8988T (cell line): ENCODE measurements around the gene SPDEF.

ENCODE experiments used
- DNase-seq: peaks from one replicate; pipeline ENCODE4 v3.0.0; 2011

Gene SPDEF

DNA sequence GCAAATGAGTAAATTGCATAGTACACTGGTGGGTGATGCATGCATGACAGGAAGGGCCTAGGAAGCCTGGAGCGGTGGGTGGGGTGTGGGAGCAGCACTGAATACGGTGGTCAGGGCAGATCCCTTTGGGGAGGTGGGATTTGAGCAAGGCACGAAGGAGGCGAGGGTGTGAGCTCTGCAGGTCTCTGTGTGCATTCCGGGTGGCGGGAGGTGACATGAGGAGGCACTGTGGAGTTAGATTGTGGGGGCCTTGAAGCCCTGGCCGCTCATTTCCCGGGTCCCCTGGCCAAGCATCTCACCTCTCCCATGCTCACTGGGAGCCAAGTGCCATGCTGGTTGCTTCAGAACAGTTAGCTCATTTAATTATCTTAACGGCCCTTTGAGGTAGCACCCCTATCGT, 6.2 kb upstream of the SPDEF start:
- DNase-seq: no peak

DNA sequence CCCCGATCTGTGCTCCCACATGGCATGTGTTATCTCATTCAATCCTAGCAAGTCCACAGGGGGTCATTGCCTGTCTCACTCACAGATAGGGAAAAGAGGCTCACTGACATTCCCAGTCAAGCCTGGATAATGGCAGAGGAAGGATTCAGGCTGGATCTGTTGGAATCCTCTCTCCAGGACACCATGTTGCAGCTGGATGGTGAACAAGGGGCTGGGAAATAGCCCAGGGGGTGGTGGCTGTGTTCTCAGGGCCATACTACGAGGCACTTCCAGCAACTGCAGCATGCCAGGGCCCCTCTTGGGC, 5.0 kb upstream of the SPDEF start:
- no peak for DNase-seq

DNA sequence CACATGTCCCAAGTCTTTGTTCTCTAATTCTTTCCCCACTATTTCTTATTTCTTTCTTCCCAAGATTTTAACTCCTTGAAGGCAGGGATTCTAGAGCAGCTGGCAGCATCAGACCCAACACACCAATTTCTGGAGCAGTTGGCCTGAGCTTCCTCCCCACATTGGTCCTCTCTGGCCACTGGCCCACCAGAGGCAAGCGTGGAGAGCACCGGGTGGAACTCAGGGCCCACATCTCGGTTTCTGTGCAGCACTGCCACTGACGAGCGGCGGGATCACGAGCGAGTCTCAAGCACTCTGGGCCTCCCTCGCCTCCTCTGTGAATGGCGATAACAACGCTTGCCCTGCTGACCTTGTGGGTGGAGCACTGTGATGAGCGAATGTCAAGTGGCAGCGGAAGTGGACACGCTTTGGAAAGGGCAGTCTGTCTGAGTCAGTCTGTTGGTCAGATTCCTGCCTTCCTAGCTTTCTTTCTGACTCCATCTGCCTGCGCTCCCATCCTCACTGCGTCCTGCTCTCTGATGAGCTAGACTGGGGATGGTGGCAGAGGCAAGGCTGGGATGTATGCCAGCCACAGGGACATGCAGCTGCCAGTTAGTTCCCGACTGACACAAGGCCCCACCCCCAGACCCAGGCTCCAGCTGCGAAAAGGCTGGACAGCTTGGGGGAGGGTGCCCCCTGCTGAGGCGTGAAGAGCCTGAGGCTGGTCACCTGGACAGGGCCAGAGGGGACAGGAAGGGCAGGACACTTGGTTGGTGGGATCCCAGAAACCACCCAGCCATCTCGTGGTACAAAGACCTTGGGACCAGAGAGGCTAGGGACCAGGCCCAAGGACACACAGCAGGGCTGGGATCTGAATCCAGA, 4.5 kb upstream of the SPDEF start:
- no peak for DNase-seq

DNA sequence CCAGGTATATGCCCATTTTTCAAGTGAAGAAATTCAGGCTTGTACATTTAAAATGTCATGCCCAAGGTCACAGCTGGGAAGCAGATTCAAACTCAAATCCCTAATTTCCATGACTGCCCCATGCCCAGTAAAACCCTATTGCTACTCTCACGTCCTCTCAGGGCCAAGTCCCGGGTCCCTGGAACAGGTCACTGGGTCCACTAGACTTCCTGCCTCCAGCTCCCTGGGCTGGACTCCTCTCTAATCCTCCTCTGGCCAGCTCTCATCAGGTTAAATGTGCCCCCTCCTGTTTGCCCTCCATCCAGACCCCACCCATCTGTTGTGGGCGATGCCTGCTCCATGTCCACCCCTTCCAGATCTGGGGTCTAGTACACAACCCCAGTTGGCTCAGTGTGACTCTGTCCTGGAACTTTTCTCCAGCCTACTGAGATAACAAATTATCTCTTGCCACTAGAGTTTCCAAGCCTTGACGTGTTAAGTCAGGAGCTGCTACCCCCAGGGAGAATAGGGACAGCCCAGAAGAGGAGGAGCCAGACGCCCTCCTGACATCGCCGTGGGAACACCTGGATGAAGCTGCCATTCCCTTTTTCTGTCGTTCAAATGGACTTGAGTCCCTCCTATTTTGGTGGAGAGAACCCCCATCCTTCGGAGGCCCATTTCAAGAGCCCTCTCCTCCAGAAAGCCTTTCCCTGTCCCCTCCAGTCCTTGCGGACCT, 3.7 kb upstream of the SPDEF start:
- no peak for DNase-seq

DNA sequence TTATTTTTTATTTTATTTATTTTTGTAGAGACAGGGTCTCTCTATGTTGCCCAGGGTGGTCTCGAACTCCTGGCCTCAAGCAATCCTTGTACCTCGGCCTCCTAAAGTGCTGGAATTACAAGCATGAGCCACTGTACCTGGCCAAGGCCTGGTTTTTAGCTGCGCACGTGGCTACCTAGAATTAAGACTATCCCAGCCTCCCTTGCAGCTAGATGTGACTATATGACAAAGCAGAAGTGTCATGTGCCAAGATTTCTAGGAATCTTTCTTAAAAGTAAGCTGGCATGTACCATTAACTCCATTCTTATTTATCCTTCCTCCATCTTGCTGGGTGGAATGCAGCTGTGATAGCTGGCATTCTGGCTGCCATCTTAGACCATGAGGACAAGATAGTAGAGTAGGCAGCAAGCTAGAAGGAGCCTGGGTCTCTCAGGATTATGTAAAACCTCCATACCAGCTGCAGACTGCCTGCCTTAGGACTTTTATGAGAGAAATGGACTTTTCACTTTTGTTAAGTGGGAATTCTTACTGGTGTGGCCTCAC, 2.1 kb upstream of the SPDEF start:
- DNase-seq: no peak

DNA sequence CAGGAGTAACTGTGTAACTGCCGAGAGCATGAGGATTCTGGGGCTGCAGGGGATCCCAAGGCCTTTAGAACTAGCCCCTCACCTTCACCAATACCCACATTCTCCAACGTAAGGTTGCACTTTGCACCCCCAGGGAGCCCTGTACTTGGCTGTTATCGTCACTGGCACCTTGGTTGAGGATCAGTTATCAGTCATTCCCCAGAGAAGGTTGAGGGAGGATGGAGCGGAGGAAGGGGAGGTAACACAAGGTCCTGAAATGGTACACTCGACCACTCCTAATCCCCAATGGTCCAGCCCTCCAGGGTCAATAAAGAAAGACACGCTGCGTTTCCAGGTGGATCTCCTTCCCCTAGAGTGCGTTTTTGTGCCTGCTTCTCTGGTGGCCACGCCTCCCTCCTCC, 1.1 kb upstream of the SPDEF start:
- DNase-seq: no peak

DNA sequence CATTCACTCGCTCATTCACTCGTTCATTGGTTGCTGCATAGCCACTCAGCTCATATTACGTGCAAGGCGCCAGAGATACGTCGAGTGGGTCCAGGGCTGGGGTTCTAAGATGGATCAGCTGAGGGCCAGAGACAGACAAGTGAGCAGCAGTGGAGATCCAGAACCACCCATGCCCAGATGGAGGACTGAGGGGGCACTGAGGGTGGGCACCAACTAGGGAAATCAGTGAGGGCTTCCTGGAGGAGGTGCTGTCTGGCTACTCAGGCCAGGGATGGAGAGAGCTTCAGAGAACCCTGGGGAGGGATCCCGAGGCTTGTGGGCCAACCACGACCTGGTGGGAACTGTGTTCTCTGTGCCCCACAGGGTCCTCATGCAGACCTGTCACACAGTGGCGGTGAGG, 364 bp upstream of the SPDEF start:
- no peak for DNase-seq

DNA sequence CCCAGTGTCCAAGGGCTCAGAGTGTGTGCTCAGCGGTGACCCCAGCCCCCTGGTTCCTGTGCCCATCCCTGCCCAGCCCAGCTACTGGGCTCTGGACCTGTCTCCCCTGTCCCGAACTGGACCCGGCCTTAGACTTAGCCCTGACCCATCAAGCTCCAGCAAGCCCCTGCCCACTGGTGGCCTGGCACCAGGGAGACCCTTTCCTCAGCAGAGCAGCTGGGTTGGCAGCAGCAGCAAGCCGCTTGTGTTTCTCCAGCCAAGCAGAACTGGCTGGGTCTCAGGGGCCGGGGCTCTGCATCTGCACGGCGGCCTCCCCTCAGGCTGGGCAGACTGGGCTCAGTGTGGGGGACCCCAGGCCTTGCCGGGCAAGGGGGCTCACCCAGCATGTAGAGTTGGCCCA, 801 bp downstream of the SPDEF start:
- DNase-seq: no peak

DNA sequence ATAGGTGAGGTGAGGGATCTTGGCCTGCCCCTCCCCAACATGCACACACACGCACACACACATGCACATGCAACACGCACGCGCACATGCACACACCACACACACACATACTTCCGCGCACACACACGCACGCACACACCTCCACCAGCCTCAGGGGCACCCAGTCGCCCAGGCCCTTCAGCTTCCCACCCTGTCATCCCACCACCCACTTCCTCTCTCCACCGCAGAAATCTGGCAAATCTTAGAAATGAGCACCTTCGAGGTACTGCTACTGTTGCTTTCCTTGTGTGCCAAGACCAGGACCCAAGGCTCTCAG, 1.2 kb downstream of the SPDEF start:
- no peak for DNase-seq

DNA sequence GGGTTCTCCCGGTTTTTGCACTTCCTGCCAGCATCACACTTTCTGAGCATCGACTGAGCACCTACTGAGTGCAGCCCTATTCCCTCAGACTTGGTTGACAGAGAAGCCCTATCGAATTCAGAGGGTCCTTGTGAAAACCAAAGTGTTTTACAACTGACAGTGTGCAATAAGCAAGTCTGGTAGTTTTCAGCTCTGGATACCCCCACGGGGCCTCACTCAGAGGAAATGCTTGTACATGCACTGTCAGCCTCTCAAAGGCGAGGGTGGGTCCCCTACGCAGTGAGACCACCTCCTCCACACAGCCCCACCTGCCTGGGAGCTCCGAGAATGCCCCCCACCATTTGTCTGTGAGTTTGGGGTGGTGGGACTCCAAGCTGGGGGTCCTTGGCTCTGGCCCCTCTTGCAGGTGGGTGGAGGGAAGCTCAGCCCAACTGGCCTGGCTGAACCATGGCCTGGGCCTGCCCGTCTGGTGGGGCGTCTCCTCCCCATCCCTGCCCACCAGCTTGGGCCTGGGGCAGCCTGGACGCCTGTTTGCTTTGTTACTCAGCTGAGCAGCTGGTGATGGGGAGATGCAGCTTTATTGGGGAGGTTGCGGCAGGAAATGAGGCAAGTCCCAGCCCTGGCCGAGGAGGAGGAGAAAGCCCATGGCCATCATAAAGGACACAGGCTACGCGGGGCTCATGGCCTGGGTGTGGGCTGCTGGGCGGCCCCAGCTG, 1.7 kb downstream of the SPDEF start:
- no peak for DNase-seq

DNA sequence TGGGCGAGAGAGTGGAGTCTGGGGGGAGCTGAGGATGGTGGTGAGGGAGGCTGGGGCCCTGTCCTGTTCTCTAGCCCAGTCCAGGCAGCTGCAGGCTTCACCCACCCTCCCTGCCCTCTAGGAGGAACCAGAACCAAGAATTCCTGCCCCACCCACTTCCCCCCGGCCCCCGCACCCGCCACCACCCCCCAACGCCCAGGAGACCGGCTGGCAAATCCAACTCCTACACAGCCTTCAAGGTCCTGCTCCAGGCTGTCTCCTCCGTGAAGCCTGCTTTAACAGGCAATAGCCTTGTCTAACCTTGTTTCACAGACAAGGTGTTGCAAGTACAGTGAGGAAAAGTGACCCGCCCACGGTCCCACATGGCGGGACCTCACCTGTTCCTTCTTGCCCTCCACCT, 2.4 kb downstream of the SPDEF start:
- DNase-seq: no peak

DNA sequence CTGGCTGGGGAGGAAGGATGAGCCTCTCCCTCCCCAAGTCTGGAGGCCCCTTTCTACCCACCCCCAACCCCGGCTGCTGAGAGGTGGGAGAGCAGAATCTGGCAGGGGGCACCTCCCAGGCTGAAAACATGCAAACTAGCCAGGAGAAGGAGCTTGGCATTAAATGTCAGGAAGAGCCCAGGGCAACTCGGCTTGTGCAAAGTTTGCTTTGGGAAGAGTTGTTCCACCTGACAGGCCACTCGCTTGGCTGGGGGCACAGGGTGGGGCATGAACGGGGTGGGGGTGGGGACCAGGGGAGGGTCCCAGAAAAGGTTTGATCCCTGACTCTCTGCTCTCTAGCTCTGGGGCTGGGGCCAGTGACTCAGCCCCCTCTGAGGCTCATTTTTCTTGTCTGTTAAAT, 3.0 kb downstream of the SPDEF start:
- no peak for DNase-seq

DNA sequence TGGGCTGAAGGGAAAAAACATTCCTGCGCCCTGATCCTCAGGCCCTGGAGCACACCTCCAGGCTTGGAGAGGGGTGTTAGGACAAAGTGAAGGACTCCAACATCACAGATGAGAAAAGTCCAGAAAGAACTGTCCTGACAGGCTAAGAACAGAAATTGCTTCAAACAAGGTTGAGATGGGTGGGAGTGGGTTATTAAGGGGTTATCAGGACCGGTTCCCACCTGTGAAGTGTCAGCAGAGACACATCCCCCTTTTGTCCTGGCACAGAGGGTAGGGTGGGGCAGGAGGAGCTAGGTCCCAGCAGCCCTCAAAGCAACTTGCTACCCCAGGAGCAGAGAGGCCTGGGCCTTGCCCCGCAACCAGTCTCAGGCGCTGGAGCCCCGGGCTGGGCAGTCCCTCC, 3.5 kb downstream of the SPDEF start:
- no peak for DNase-seq

DNA sequence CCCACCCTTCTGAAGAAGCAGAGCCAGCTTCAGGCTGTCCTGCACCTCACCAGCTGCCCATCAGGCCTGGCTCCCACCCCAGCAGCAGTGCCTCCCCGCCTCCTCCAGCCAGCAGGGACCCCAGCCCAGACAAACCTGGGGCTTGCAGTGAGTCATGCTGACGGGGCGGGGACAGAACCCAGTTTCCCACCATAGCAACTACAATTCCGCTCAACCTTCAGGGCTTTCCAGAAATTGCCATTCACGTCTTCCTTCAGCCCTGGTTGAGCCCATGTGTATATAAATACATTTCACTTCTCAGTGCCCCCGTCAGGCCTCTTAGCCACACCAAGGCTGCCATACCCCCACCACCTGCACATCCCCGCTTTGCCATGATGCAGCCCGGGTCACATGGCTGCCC, 4.4 kb downstream of the SPDEF start:
- DNase-seq: no peak

DNA sequence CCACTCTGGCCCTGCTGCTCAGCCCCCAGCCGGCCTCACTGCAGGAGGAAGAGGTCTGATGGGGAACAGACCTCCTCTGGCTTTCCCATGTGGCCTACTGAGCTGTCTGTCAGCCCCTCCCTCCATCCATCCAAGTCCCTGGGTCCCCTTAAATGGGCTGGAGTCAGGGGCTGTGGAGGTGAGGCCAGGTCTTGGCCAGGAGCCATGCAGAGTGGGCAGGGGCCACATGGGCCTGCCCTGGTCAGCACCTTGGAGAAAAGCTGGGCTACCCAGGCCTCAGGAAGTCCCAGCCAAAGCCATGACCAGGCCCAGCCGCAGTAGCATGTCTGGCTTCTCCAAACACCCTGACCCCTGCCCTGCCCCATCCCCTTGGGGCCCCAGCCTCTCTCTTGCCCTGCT, 6.3 kb downstream of the SPDEF start:
- DNase-seq: no peak

DNA sequence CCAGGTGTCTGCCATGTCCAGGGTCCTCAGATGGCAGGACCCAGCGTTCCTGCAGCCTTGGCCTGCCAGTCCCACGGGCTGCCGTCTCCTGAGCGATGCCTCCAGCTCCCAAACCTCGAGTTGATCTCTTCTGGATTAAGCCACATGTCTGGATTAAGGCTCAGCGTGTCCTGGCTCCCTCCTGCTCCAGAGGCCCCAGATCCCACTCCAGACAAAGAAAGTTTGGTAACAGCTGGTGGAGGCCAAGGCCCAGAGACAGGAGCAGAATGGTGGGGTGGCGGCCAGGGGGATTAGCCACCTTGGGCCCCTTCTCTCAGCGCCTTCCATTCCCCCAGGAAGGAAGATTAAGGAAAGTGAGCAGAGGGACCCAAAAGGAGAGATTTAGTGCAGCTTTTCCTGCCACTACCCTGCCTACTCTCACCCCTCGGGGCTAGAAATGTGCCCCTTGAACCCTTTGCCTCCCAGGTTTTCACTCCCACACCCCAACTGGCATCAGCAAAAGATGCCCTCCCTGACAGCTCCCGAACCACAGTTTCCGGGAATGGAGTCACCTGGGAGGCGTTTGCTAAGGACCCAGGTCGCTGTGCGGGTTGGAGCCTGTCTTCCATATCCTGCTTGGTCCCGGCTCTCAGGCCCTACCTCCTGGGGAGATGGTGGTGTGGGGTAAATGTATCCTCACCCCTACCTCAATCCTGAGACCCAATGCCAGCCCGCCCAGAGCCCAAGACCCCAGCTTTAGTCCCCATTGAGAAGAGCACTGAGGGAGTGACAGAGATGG, 6.9 kb downstream of the SPDEF start:
- DNase-seq: no peak

DNA sequence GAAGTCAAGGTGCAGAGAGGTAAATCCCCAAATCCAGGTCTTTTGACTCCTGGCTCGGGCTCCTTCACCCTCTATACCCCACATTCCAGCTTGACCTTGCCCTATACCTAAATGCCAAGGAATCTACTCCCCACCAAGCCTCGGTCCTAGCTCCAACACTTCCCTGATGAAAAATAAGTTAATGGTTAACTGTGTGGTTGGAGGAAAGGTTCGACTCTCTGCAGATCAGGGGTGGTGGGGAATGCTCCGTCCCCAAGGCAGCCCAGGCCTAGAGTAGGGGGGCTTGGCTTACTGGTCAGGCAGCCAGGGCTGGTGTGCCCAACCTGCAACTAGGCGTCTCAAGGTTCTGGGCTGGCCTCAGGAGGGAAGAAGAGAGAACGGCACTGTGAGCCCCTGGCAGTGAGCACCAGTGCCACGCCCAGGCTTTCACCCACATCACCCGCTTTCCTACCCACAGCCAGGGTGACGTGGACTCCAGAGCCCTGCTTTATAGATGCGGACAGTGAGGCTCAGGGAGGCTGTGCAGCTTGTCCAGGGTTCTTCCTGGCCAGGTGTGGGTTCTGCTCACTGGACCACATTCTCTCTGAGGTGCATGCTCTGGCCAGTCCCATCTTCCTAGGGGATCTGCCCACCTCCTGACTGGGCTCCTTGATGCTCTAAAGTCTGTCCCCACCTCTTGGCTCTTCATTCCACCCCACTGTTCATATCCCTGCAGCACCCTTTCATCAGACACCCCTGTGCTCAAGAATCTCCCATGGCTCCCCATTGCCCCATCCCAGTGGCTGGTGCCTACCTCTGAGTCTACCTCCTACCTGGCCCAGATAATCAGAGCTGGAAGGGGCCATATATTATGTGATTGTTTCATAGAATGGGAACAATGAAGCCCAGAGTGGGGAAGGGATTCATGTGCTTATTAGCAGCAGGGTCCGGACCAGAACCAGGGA, 8.2 kb downstream of the SPDEF start:
- DNase-seq: no peak

DNA sequence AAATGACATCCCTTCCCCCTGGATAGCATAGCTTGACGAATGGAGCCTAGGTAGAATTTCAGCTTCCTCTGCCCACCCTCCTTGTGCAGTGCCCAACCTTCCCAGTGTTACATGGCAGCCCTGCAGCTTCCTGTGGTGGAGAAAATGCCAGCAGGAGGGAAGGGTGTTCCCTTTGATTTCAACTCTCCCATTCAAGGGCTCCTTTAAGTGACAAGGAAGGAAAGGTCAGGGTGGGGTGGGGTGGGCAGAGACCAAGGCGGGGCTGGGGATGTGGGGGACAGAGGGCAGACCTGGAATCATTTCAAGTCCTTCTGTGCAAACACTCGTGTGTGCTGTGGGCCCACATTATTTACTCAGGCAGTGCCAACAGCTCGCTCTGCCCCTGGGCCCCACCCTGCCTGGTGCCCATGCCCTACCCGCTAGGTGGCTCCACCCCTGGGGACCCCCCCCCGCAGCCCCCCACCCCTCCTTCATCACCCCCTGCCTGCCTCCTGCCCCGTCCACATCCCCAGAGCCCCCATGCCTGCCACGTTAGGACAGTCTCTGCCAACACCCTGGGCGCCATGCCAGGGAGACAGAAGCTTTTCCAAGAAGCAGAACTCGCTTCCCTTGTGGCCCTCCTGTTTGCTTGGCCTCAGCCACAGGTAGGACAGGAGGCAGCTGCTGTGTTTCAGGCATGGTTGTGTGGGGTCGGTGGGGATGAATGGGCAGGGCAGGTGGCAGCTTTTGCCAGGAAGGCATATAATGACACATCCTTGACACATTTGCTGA, 9.4 kb downstream of the SPDEF start:
- DNase-seq: no peak

DNA sequence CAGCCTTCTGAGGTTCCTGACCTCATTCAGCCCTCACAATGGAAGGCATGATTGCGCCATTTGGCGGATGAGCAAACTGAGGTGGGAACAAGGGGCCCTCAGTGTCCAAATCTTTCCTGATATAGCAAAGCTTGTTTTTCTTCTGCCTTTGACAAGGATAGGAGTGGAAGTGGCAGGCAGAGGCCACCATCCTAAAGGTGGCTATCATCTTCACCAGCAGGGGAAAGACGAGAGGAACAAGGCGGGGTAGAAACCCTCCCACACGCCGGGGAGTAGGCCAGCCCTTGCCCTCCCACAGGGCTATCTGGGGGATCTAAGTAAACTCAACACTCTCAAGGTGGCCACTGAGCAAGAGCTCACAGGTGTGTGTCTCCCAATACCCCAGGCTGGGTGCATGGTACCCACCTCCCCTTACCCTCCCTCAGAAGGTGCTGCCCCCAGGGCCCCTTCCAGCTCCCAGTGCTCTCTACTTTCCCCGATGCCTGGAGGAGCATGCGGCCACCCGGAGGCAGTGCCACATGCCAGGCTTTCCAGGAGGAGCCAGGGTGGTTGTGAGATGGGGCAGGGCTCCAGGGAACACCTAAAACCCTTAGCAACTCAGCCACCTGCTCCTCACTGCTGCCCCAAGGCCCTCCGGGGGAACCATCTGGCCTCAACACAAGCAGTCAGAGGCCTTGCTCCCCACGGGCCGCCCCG, 11.2 kb downstream of the SPDEF start:
- no peak for DNase-seq

DNA sequence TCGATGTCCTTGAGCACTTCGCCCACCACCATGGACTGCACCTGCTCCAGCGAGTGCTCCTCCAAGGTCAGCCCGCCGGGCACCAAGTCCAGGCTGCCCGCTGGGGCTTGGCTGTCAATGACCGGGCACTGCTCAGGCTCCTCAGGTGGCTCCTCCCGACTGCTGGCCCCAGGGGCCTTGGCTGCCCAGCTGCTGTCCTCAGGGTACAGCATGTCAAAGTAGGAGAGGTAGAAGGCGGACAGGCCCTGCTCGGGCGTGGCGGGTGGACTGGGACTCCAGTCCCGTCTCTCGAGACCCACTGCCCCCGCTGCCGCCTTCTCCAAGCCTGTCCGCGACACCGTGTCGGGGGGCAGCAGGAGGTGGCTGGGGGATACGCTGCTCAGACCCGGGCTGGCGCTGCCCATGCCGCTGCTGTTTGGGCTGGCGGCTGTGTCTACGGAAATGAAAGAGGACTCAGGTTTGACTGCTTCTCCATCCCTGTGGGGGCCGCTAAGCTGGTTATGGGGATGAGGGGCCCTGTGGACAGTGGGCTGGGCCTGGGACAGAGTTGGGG, 12.0 kb downstream of the SPDEF start:
- DNase-seq: no peak
